Measurements from ENCODE around the gene SLC9B1. TPM values are rescaled to one million over a fixed set of nuclear protein-coding genes. Genes with fewer than 3 reads are reported as not detected.

Gene SLC9B1, protein sequence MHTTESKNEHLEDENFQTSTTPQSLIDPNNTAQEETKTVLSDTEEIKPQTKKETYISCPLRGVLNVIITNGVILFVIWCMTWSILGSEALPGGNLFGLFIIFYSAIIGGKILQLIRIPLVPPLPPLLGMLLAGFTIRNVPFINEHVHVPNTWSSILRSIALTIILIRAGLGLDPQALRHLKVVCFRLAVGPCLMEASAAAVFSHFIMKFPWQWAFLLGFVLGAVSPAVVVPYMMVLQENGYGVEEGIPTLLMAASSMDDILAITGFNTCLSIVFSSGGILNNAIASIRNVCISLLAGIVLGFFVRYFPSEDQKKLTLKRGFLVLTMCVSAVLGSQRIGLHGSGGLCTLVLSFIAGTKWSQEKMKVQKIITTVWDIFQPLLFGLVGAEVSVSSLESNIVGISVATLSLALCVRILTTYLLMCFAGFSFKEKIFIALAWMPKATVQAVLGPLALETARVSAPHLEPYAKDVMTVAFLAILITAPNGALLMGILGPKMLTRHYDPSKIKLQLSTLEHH
- 10 to 100 TPM in 1 of 5 donors, 1 to 10 TPM in 1, not detected in 3; 3.7 to 21.4 TPM for total RNA-seq
- under 1 TPM in 1 of 3 donors, not detected in 2; 0.15 TPM for polyA plus RNA-seq
- long read RNA-seq, donor 1: 0 reads
- long read RNA-seq, donor 2: 0 reads
- long read RNA-seq, donor 3: 0 reads
- long read RNA-seq, donor 4: 0 reads
- long read RNA-seq, donor 5: 0 reads
- long read RNA-seq, donor 6: 0 reads
- long read RNA-seq, donor 7: 0 reads
- long read RNA-seq, donor 8: 0 reads
- long read RNA-seq, donor 9: 0 reads
- long read RNA-seq, donor 10: 0 reads

DNA sequence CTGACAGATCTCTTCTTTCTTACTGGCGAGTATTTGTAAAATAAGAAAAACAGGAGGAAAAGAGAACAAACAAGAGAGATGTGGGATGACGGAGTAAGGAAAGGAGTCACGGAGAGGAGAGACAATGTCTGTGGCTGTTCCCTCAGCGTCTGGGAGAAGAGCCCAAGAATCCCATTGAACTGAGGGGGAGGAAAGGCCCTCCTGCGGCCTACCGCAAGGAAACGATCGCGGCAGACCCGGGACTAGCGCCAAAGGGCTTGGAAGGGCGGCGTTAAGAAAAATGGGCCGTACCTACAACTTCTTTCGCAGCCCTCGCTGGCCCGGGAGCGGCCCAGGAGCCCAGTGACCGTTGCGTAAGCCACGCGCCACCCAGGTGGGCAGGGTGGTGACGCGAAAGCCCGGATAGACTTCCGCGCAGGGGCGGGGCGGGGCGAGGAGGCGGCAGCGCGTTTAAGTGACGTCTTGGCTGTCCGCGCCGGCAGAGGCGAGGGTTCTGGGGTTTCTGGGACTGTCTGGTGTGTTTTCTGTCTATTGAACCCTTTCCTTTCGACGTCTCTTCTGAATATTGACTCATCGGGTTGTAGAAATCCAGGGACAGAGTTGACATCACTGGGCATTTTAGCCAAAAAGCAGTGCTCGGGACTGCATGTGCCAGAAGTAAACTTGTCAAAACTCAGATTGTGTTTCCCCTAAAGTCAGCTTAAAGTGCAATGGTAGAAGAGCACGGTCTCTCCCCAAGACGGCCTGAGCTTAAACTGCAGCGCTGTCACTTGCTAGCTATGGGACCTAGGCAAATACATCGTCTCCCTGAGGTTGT lies at the start of gene SLC9B1:
SLC9B1 (minus strand) TSS at position 398 of the 817 bp plus-strand sequence. CDS start 27,994 bp downstream, outside the sequence.
- peak within 1 kb of the TSS; percentile 36 to 47 (median 42) for H3K4me3 ChIP-seq
- DNase-seq: peak; percentile 98
- peaks cover 0 to 18% (median 16%) of the 10 kb centered on the region in 4 donors for H3K4me1 ChIP-seq
- TF ChIP-seq EP300 (IDR thresholded peaks at IDR 0.05) (peak; percentile 61), POLR2AphosphoS5 (IDR thresholded peaks at IDR 0.05) (peak; percentile 95 to 99 (median 99)), POLR2A (IDR thresholded peaks at IDR 0.05) (peak in 2 of 4 donors; percentile 58 to 79)
- TF ChIP-seq, protein P1, sequence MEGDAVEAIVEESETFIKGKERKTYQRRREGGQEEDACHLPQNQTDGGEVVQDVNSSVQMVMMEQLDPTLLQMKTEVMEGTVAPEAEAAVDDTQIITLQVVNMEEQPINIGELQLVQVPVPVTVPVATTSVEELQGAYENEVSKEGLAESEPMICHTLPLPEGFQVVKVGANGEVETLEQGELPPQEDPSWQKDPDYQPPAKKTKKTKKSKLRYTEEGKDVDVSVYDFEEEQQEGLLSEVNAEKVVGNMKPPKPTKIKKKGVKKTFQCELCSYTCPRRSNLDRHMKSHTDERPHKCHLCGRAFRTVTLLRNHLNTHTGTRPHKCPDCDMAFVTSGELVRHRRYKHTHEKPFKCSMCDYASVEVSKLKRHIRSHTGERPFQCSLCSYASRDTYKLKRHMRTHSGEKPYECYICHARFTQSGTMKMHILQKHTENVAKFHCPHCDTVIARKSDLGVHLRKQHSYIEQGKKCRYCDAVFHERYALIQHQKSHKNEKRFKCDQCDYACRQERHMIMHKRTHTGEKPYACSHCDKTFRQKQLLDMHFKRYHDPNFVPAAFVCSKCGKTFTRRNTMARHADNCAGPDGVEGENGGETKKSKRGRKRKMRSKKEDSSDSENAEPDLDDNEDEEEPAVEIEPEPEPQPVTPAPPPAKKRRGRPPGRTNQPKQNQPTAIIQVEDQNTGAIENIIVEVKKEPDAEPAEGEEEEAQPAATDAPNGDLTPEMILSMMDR (IDR thresholded peaks at IDR 0.05): peak in 1 of 7 experiments; percentile 7
- no peaks in the 10 kb centered on the region for H3K36me3 ChIP-seq
- intact Hi-C loops (cut with DNase I; ENCODE audit: low total_unique reads): no loop called here
- WGBS, 5 donors: 1 to 7% (median 1%) methylated on average over 24 to 46 of the region's 46 CpGs
- H3K27ac ChIP-seq: peak within 1 kb of the TSS; percentile 88 to 94 (median 90)
- no peaks in the 10 kb centered on the region for H3K9me3 ChIP-seq
- no peaks in the 10 kb centered on the region for H3K27me3 ChIP-seq

DNA sequence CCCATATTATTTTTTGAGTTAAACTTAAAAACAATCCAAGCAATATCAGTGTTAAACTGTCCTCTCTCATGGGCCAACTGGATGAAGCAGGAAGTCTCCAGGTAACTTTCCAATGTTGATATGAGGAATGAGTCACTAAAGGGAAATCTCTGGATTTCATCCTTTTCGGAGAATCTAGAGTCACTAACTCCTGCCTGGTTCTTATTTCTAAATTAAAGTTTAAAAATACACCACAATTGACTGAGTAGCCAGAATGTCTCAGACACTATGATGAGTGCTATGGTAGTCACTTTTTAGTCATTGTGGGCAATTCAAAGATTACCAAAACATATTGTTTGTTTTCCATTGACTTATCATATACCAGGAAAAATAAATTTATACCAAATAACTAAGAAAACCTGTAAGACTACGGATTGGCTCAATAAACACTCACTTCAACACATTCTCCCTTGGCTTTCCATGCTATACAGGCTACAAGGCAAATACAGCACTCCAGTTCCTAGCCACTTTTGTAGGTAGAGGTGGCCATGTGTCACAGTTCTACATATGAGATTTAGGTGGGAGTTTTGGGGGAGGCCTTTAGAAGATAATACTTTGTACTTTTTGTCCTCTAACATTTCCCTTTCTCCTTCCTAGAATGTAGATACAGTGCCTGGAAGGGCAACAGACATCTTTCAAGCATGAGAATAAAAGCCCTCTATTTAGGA lies 48.5 kb upstream of the SLC9B1 start:
- whole genome bisulfite sequencing, 5 donors: 66 to 80% (median 75%) methylated on average over 2 of the region's 2 CpGs
- H3K4me3 ChIP-seq: no peak overlapping the region
- H3K27me3 ChIP-seq: no peaks in the 10 kb centered on the region
- TF ChIP-seq, protein P1 (IDR thresholded peaks at IDR 0.05): no peak
- no peak for TF ChIP-seq POLR2AphosphoS5 (IDR thresholded peaks at IDR 0.05)
- peaks cover 0 to 27% (median 14%) of the 10 kb centered on the region in 4 donors for H3K36me3 ChIP-seq
- no peaks in the 10 kb centered on the region for H3K9me3 ChIP-seq
- intact Hi-C loops (cut with DNase I; ENCODE audit: low total_unique reads): no loop called here
- H3K4me1 ChIP-seq: peaks cover 0 to 7% (median 0%) of the 10 kb centered on the region in 4 donors
- DNase-seq: no peak
- no peak overlapping the region for H3K27ac ChIP-seq

DNA sequence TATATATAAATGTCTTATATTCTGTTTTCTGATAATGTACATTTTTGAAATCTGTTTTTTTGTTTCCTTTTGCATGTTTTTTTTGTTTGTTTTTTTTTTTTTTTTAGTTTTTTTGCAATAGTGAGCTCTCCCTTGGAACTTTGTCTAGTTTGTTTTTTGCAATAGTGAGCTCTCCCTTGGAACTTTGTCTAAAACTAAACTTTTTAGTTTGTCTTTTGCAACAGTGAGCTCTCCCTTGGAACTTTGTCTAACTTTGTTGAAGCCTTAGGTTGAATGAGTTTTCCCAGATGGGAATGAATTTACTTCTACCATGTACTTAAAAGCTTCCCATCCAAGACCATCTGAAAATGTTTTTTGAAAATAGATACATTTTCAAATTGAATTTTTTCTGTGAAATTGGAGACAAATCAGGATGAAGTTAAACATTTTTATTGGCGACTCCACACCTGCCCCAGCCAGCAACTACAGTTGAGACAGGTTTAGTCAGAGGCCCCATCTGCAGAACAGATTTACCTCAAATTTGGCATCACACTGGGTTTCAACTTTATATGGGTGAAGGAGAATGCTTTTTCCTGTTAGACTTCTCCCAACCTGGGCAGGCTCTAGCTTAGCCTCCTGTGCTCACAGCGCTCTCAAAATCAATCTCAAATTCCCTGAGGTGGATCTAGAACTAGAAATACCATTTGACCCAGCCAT lies 41.1 kb upstream of the SLC9B1 start:
- peaks cover 0 to 12% (median 4%) of the 10 kb centered on the region in 4 donors for H3K36me3 ChIP-seq
- H3K27me3 ChIP-seq: no peaks in the 10 kb centered on the region
- no peaks in the 10 kb centered on the region for H3K4me1 ChIP-seq
- no peaks in the 10 kb centered on the region for H3K9me3 ChIP-seq
- intact Hi-C loops (cut with DNase I; ENCODE audit: low total_unique reads): no loop called here
- 97 to 100% (median 98%) methylated on average over 2 of the region's 2 CpGs for WGBS, 5 donors
- TF ChIP-seq EP300 (IDR thresholded peaks at IDR 0.05) (no peak), POLR2AphosphoS5 (IDR thresholded peaks at IDR 0.05) (no peak), POLR2A (IDR thresholded peaks at IDR 0.05) (no peak)
- TF ChIP-seq, protein P1 (IDR thresholded peaks at IDR 0.05): no peak
- no peak for DNase-seq
- H3K27ac ChIP-seq: no peak overlapping the region
- no peak overlapping the region for H3K4me3 ChIP-seq

Measured in stomach (tissue), 19 donors.